Stimulated activated CD4-positive, alpha-beta T cell treated with anti-CD3 and anti-CD28 coated beads, Interleukin-4, amount 100 ng/mL, for 48 hours (primary cell): Measurements from ENCODE around the gene SDR9C7.
"Not testable (repeated sequence)": the region's sequence is repeated elsewhere in the genome, so short reads cannot be mapped to it uniquely, and the experiment has no call there.

Experiments
- DNase-seq, 2 donors: peaks; one replicate each; pipeline ENCODE4 v3.0.0-alpha.2; 2020; ENCODE audit warnings: low read depth in 2 of 2

The SDR9C7 gene

DNA sequence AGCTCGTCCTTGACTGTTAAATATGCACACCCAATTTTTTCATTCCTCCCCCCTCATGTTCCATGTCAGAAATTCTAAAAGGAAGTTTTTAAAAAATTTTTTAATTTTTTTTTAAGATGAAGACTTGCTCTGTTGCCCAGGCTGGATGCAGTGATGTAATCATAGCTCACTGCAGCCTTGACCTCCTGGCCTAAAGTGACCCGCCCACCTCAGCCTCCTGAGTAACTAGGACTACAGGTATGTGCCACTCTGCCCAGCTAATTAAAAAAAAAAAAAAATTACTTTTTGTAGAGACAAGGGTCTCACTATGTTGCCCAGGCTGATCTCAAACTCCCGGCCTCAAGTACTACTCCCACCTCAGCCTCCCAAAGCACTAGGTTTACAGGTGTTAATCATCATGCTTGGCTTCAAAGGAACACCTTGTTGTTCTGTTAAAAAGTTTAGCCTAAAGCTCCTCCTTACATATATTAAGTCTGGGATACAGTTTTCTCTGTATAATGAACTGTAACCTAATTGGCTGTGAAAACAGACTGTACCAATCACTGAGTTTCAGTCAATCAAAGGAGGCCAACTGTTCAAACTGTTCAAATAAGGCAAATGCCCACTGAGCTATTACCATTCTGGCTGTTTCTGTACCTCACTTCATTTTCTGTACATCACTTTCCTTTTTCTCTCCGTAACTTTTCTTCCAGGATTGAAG, 17.8 kb downstream of the SDR9C7 start:
- no peak for DNase-seq

DNA sequence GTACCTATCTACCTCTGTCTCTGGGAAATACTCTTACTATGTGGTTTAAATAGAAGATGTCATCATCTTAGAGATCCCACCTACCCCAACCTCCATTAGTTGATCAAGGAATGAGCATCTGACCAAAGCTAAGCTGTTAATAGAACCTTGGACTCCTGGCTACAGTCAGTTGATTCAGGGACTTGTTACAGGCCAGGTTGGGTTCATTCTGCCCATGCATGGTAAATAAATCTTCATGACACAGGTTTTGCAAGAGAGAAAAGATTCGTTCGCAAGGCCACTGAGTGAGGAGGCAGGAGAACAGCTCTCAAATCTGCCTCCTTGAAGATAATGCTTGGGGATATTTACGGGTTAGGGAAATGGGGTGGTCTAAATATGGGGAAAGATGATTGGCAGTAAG, 19.5 kb downstream of the SDR9C7 start:
- DNase-seq = no peak

DNA sequence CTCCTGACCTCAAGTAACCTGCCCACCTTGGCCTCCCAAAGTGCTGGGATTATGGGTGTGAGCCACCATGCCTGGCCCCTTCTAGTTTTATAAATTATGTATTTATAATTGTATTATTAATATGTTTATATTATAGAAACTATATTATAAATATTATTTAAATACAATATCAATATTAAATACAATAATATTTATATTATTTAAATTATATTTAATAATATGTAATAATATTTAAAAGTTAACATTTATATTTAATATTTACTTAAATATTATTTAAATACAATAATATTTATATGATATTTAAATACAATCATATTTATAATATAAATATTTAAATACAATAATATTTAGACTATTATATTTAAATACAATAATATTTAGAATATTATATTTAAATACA, 20.0 kb downstream of the SDR9C7 start:
- no peak for DNase-seq

DNA sequence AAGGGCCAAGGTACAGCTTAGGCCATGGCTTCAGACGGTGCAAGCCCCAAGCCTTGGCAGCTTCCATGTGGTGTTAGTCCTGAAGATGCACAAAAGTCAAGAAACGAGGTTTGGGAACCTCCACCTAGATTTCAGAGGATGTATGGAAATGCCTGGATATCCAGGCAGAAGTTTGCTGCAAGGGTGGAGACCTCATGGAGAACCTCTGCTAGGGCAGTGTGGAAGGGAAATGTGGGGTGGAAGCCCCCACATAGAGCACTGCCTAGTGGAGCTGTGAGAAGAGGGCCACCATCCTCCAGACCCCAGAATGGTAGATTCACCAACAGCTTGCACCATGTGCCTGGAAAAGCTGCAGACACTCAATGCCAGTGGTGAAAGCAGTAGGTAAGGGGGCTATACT, 24.8 kb downstream of the SDR9C7 start:
- DNase-seq = not testable (repeated sequence)

DNA sequence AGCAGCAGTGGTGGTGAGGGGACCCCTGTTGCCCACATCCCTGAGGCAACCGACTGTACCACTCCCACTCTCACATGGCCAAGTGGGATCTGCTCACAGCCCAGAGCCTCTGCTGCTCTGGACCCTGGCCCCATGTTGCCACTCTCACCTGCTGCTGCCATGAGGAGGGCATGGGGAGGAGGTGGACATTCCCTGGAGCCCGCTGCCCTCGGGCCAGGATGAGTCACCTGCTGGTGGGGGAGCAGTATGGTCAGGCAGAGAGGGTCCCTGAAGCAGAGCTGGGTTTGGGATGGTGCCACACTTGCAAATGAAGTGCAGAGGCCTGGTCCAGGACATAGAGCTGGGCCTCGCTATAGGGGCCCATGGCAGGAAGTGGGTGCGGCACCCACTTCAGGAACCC, 26.1 kb downstream of the SDR9C7 start:
- no peak for DNase-seq

DNA sequence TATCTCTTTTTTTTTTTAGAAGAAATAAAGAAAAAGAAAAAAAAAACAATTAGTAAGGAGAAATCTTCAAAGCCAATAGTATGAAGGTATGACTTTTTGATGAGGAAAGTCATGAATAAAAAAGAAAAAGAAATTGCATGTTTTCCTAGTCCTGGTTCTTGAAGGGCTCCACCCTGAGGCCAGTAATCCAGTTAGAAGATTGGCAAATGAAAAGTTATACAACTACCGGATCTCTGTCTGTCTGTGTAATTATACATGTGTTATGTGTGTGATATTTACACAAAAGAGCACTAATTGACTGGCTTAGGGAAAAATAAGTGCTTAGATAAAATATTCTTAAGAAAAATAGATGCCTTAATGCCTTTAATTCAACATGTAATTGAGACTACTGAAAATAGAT, 28.4 kb downstream of the SDR9C7 start:
- DNase-seq = no peak

DNA sequence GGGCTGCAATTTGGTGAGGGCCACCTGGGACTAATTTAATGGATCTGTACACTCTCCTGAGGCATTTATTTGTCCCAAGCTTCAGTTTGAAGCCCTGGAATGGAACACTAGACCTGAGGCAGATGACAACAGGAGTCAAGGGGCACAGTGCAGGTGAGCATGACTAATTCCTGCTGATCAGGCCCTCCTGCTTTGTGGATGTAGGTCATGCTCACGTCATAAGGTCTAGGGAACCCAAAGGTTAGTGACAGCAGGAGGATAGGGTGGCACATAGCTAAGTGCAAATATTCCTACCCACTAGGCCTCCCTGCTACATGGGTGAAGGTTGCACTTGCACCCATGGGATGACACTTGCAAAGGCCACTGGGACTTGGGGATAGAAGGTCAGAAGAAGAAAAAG, 30.8 kb downstream of the SDR9C7 start:
- no peak for DNase-seq

DNA sequence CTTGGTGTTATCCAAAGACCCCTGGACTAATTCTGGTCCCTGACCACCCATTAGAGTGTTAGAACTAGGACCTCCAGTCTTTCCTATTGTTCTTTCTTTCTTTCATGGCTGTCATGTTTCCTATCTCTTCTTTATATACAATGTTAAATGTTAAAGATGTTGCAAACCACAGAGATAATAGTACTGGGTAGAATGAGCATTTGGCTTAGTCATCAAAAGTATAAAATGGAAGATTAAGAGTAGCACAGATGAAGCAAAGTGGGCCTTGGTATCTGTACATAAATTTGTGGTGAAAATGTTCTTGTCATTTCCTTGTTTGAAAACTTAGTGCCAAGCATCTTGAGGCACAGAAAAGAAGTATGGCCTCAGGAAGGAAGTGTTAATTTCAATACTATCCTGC, 32.9 kb downstream of the SDR9C7 start:
- not testable (repeated sequence) for DNase-seq

DNA sequence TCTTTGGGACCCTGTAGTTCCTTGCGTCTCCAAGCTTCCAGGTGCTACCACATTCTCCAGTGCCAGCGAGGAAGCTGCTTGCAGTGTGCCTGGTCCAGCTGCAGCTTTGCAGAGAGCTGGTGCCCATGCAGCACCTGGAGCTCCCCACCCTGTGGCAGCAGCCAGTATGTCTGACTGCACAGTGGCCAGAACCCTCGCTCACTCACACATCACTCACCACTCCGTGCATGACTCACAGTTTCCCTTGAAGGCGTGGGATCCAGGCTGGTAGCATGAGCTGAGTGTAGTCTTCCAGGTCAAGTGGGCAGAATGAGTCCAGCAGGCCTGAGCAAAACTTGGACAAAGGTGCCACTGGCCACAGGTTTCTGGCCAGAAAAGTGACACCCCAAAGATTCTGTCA, 33.6 kb downstream of the SDR9C7 start:
- DNase-seq = no peak

DNA sequence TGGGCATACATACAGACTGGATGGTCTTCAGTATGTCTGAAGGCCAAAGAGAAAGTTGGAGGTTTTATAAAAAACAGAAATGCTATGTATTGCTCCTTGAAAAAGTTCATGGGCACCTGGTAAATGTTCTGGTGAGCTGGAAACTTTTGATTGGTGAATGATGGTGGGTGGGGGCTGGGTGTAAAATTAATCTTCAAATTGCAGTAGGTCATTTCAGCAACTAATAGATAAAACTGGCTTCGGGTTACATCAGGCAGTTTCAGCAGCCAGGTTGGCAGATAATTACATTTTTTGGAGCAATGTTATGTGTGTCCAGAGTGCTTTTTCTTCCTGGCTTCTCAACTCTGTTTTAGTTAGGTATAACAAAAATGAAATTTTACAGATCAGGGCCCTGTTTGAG, 35.3 kb downstream of the SDR9C7 start:
- DNase-seq = no peak

DNA sequence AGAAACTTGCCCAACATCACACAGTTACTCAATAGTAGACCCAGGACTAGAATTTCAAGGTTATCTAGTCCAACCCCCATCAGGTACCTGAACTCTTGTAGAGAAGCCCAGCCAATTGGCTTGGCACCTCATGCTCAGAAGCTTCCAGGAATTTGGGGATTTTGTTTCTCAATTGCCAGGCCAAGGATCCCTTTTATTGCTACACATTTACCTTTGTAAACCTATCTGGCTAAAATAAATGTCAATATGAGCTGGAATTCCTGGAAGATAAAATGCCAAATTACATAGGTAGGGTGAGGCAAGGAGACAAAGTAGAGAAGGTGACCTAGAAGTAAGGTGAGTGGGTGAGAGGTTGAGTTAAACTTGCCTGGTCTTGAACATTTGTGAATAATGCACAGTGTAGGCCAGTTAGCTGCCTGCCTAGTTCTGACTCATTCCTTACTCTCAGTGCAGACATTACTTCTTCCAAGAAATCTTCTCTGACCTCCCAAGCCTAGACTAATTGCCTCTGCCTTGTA, 36.3 kb downstream of the SDR9C7 start:
- no peak for DNase-seq

DNA sequence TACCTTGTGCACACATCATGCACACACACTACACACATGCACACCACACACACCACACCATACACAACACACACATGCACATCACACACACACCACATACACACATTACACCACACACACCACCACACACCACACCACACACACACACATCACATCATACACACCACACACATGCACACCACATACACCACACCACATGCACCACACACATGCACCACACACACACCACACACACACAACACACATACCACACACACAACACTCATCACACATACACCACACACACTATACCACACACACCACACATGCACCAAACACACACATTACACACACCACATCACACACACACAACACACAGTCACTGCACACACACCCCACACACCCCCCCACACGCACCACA, 38.1 kb downstream of the SDR9C7 start:
- DNase-seq = no peak

DNA sequence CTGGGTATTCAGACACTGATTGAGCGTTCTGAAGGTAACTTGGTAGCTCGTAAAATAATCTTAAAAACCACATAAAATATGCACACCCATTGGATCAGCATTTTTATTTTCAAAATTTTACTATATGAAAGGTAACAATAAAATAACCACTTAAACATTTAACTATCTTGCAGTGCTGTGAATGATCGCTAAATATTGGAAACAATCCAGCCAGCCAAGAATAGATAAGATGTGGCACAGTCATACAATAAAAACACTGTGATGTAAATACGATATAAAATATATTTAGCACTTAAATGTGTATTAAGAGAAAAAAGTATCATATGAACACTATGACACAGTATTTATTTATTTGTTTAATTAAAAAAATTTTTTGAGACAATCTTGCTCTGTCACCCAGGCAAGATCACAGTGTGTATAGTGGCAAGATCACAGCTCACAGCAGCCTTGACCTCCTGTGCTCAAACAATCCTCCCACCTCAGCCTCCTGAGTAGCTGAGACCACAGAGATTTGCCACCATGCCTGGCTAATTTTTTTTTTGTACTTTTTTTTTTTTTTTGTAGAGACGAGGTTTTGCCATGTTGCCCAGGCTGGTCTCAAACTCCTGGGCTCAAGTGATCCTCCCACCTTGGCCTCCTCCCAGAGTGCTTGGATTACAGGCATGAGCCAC, 39.4 kb downstream of the SDR9C7 start:
- no peak for DNase-seq

DNA sequence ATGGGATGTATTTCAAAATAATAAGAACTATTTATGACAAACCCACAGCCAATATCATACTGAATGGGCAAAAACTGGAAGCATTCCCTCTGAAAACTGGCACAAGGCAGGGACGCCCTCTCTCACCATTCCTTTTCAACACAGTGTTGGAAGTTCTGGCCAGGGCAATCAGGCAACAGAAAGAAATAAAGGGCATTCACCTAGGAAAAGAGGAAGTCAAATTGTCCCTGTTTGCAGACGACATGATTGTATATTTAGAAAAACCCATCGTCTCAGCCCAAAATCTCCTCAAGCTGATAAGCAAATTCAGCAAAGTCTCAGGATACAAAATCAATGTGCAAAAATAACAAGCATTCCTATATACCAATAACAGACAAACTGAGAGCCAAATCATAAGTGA, 42.3 kb downstream of the SDR9C7 start:
- not testable (repeated sequence) for DNase-seq

DNA sequence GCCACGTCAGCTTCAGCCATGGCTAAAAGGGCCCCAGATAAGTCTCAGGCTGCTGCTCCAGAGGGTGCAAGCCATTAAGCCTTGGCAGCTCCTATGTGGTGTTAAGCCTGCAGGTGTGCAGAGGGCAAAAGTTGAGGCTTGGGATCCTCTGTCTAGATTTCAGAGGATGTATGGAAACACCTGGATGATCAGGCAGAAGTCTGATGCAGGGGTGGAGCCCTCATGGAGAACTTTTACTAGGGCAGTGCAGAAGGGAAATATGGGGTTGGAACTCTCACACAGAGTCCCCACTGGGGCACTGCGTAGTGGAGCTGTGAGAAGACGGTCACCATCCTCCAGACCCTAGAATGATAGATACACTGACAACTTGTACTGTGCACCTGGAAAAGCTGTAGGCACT, 47.9 kb downstream of the SDR9C7 start:
- DNase-seq = no peak

DNA sequence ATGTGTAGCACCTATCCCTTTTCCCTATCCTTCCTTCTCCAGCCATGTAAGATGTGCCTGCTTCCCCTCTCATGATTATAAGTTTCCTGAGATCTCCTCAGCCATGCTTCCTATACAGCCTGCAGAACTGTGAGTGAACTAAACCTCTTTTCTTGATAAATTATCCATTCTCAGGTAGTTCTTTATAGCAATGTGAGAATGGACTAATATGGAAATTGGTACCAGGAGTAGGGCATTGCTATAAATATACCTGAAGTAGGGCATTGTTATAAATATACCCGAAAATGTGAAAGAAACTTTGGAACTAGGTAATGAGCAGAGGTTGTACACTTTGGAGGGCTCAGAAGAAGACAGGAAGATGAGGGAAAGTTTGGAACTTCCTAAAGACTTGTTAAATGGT, 48.9 kb downstream of the SDR9C7 start:
- DNase-seq = no peak

DNA sequence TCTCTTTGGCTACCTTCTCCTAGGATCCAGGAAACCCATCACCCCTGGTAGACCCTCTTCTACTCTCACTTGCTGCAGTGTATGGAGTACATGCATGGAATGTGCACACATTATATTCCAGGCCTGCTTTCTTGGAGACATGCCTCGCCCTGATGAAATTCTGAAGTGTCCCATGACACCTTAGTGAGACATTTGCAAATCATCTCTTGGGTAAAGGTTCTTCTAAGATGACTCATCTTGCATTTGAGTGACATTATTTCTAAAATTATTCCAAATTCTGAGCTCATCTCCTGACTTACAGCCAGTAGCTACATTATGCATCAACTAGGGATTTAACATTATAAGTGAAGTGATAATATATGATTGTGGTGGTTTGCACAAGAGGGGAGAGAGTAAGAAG, 49.8 kb downstream of the SDR9C7 start:
- no peak for DNase-seq

DNA sequence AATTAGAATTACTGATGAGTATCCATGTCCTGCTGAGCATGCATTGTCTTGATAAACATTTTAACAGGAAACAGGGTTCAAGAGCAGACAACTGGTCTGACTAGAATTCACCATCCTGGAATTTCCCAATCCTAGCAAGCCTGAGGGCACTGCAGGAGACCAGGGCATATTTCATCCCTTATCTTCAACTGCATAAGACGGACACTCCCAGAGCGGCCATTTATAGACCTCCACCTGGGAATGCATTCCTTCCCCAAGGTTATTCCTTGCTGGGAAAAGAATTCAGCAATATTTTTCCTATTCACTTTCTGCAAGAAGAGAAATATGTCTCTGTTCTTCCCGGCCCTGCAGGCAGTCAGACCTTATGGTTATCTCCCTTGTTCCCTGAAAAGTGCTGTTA, 51.8 kb downstream of the SDR9C7 start:
- DNase-seq = not testable (repeated sequence)

DNA sequence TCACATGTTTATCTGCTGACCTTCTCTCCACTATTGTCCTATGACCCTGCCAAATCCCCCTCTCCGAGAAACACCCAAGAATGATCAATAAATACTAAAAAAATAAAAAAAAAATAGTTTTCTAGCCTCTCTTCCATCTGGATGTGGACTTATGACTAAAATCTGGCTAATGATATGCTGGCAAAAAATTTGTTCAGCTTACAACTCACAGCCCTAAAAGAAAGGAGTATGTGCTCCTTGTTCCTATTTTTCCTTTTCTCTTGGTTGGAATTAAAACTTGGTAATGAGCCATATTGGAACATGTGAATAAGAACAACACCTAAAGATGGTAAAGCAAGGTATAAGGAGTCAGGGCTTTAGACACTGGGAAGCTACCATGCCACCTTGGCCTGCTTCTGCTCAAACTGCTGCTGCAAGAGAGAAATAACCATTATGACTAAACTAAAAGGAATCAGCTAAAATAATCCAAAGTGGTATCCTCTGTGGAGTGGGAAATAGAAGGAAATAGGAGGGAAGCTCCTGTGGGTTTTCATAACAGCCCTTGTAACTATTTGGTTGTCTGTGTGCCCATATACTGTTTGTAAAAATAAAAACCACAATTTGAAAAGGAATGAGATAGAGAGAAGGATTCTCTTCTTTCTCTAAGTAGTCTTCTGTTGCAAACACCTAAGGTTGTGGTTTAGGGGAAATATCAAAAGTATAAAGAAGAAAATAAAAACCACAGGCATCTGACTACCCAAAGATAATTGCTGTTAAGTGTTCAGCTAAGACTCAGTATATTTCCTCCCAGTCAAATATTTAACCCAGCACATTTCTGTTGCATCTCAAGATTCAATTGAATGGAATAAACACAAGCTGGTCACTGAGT, 53.8 kb downstream of the SDR9C7 start:
- no peak for DNase-seq

DNA sequence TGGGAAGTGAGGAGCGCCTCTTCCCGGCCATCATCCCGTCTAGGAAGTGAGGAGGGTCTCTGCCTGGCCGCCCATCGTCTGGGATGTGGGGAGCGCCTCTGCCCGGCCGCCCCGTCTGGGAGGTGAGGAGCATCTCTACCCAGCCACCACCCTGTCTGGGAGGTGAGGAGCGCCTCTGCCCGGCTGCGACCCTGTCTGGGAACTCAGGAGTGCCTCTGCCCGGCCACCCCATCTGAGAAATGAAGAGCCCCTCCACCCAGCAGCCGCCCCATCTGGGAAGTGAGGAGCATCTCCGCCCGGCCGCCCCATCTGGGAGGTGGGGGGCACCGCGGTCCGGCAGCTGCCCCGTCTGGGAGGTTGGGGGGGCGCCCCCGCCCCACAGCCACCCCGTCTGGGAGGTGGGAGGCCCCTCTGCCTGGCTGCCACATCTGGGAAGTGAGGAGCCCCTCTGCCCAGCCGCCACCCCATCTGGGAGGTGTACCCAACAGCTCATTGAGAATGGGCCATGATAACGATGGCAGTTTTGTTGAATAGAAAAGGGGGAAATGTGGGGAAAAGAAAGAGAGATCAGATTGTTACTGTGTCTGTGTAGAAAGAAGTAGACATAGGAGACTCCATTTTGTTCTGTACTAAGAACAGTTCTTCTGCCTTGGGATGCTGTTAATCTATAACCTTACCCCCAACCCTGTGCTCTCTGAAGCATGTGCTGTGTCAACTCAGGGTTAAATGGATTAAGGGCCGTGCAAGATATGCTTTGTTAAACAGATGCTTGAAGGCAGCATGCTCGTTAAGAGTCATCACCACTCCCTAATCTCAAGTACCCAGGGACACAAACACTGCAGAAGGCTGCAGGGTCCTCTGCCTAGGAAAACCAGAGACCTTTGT, 54.7 kb downstream of the SDR9C7 start:
- not testable (repeated sequence) for DNase-seq

DNA sequence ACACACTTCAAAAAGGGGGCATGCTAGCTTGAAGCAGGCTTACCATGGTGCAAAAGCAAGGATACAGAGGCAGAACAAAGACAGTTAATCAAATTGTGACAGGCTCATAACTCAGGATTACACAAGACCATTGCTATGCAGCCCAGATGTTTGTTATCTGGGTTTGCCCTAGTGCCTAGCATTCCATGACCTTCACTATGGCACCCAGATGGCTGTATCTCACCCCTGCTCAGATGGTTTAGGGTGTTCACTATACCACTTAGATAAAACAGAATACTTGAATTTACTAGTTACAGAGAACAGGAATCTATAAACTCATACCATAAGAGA, 56.2 kb downstream of the SDR9C7 start:
- no peak for DNase-seq
